H1 (cell line): ENCODE data around the gene TAF10. TPM values are rescaled to one million over a fixed set of nuclear protein-coding genes. Genes with fewer than 3 reads are reported as not detected.

Source experiments
- CTCF ChIA-PET: fragments of 300-600 bp; sonication (Branson Sonifier 250); formaldehyde crosslinking; loops from one replicate; lab custom pipeline; 2021; ENCODE audit not compliant: partially characterized antibody; lab: Charles Lee
- POLR2A ChIA-PET: fragments of 300-600 bp; sonication (Branson Sonifier 250); formaldehyde crosslinking; loops from one replicate; lab custom pipeline; 2021; ENCODE audit warnings: inconsistent platforms; ENCODE audit not compliant: partially characterized antibody; lab: Charles Lee
- DNase-seq, 2 experiments: peaks; one replicate each; pipeline versions ENCODE4 v3.0.0 to v3.0.0-alpha.2; 2010 to 2022; ENCODE audit warnings: low spot score in 2 of 2, low read depth in 1 of 2, mixed read lengths in 1 of 2
- FAIRE-seq: peaks from 2 replicates; lab custom pipeline; 2011; peaks lifted over from hg19 to GRCh38; lab: Jason Lieb, UNC
- H2AFZ ChIP-seq: 2 replicates; pipeline ENCODE4 v1.8.1; 2012; ENCODE audit warnings: low read length, inconsistent platforms
- H2AK5ac ChIP-seq: 2 replicates; pipeline ENCODE4 v1.6.1; 2013; ENCODE audit warnings: low read depth, low read length
- H2BK120ac ChIP-seq: replicated peaks from 2 replicates; pipeline ENCODE3; 2013; ENCODE audit warnings: low read depth, low read length, inconsistent platforms
- H2BK12ac ChIP-seq: 2 replicates; pipeline ENCODE4 v1.6.1; 2013; ENCODE audit warnings: low read depth, low read length
- H2BK15ac ChIP-seq: 2 replicates; pipeline ENCODE4 v1.6.1; 2013; ENCODE audit warnings: low read length
- H2BK20ac ChIP-seq: 2 replicates; pipeline ENCODE4 v1.6.1; 2013; ENCODE audit warnings: low read length
- H2BK5ac ChIP-seq: 2 replicates; pipeline ENCODE4 v1.6.1; 2013; ENCODE audit warnings: low read depth, low read length
- H3K14ac ChIP-seq: 2 replicates; pipeline ENCODE4 v1.6.1; 2013; ENCODE audit warnings: inconsistent platforms; ENCODE audit not compliant: insufficient read length
- H3K18ac ChIP-seq: 2 replicates; pipeline ENCODE4 v1.6.1; 2013; ENCODE audit warnings: low read length; ENCODE audit errors: extremely low read depth
- H3K23ac ChIP-seq: 2 replicates; pipeline ENCODE4 v1.6.1; 2013; ENCODE audit warnings: inconsistent platforms; ENCODE audit not compliant: insufficient read length
- H3K23me2 ChIP-seq: 2 replicates; pipeline ENCODE4 v1.6.1; 2013; ENCODE audit warnings: low read depth, low read length
- H3K27ac ChIP-seq: 2 replicates; pipeline ENCODE4 v1.6.1; 2011; ENCODE audit warnings: low read depth, low read length, inconsistent platforms
- H3K27me3 ChIP-seq, 4 experiments: replicated peaks in 1 of 4; 1 replicate in 1 of 4; 2 replicates in 3 of 4; pipeline versions ENCODE4 v1.6.1 to v1.8.1; 2011 to 2013; ENCODE audit warnings: low read length in 3 of 4, mild to moderate bottlenecking in 3 of 4, inconsistent platforms in 2 of 4, mixed read lengths in 2 of 4, moderate library complexity in 1 of 4; ENCODE audit not compliant: control insufficient read depth in 3 of 4, insufficient read depth in 3 of 4; ENCODE audit errors: extremely low read depth in 1 of 4
- H3K36me3 ChIP-seq, 4 experiments: 2 replicates each; pipeline versions ENCODE4 v1.6.1 to v1.8.1; 2011 to 2013; ENCODE audit warnings: mild to moderate bottlenecking in 4 of 4, low read length in 3 of 4, moderate library complexity in 2 of 4, control low read depth in 1 of 4, inconsistent platforms in 1 of 4; ENCODE audit not compliant: insufficient read depth in 4 of 4, control insufficient read depth in 2 of 4
- H3K4ac ChIP-seq: replicated peaks from 2 replicates; pipeline ENCODE3; 2013; ENCODE audit warnings: low read length, low read depth, mixed read lengths, inconsistent platforms; ENCODE audit not compliant: insufficient read length
- H3K4me1 ChIP-seq, 4 experiments: replicated peaks in 1 of 4; 1 replicate in 1 of 4; 2 replicates in 3 of 4; pipeline versions ENCODE4 v1.6.1 to v1.8.1; 2011 to 2013; ENCODE audit warnings: low read length in 3 of 4, inconsistent platforms in 2 of 4, mixed read lengths in 1 of 4; ENCODE audit not compliant: insufficient read depth in 4 of 4, control insufficient read depth in 3 of 4
- H3K4me2 ChIP-seq, 2 experiments: 2 replicates each; pipeline versions ENCODE4 v1.6.1 to v1.8.1; 2011 to 2013; ENCODE audit warnings: low read depth in 2 of 2, low read length in 2 of 2, control low read depth in 1 of 2, inconsistent platforms in 1 of 2, mild to moderate bottlenecking in 1 of 2; ENCODE audit not compliant: insufficient read depth in 1 of 2
- H3K4me3 ChIP-seq, 4 experiments: fragments of 200-600, 300-600 bp in 1 of 4; sonication (generic), shearing (Covaris generic), sonication (Bioruptor Twin) in 1 of 4; 2 replicates each; pipeline versions ENCODE4 v1.5.1 to v1.8.1; 2011 to 2016; ENCODE audit warnings: low read length in 4 of 4, low read depth in 3 of 4, control low read depth in 2 of 4, inconsistent platforms in 2 of 4, mild to moderate bottlenecking in 2 of 4, mixed read lengths in 1 of 4, moderate library complexity in 1 of 4; ENCODE audit not compliant: insufficient read depth in 2 of 4; ENCODE audit errors: extremely low read depth in 1 of 4
- H3K56ac ChIP-seq: replicated peaks from 2 replicates; pipeline ENCODE3; 2013; ENCODE audit warnings: low read depth, mild to moderate bottlenecking, mixed read lengths, low read length, inconsistent platforms; ENCODE audit not compliant: insufficient read length
- H3K79me1 ChIP-seq: 2 replicates; pipeline ENCODE4 v1.6.1; 2013; ENCODE audit warnings: low read depth, low read length, control low read depth
- H3K79me2 ChIP-seq, 2 experiments: 2 replicates each; pipeline versions ENCODE4 v1.6.1 to v1.8.1; 2012 to 2013; ENCODE audit warnings: low read length in 2 of 2, mild to moderate bottlenecking in 2 of 2, inconsistent platforms in 1 of 2; ENCODE audit not compliant: insufficient read depth in 2 of 2, control insufficient read depth in 1 of 2
- H3K9ac ChIP-seq, 4 experiments: replicated peaks in 1 of 4; 1 replicate in 1 of 4; 2 replicates in 3 of 4; pipeline versions ENCODE4 v1.6.1 to v1.8.1; 2011 to 2013; ENCODE audit warnings: low read depth in 3 of 4, low read length in 3 of 4, control low read depth in 2 of 4, mild to moderate bottlenecking in 2 of 4, moderate library complexity in 2 of 4, inconsistent platforms in 1 of 4; ENCODE audit errors: extremely low read depth in 1 of 4
- H3K9me3 ChIP-seq, 2 experiments: 2 replicates each; pipeline versions ENCODE4 v1.6.1 to v1.8.1; 2012 to 2013; ENCODE audit warnings: mild to moderate bottlenecking in 2 of 2, moderate library complexity in 2 of 2, control low read depth in 1 of 2, inconsistent platforms in 1 of 2, low read depth in 1 of 2, low read length in 1 of 2, mixed read lengths in 1 of 2; ENCODE audit not compliant: insufficient read depth in 2 of 2
- H4K20me1 ChIP-seq, 2 experiments: replicated peaks in 1 of 2; 2 replicates each; pipeline versions ENCODE3 to v1.8.1; 2011 to 2013; ENCODE audit warnings: inconsistent platforms in 2 of 2, low read length in 2 of 2, mild to moderate bottlenecking in 1 of 2; ENCODE audit not compliant: insufficient read depth in 2 of 2, control insufficient read depth in 1 of 2
- H4K5ac ChIP-seq: 2 replicates; pipeline ENCODE4 v1.6.1; 2013; ENCODE audit warnings: low read length, low read depth, mixed read lengths, inconsistent platforms; ENCODE audit not compliant: insufficient read length
- H4K8ac ChIP-seq: 2 replicates; pipeline ENCODE4 v1.8.0; 2013; ENCODE audit warnings: mild to moderate bottlenecking, moderate library complexity, low read length, inconsistent platforms; ENCODE audit not compliant: insufficient read depth; ENCODE audit errors: extremely low read depth
- H4K91ac ChIP-seq: replicated peaks from 2 replicates; pipeline ENCODE3; 2013; ENCODE audit warnings: low read length, mixed read lengths, inconsistent platforms; ENCODE audit not compliant: insufficient read length
- ASH2L ChIP-seq: fragments of 200-600, 300-600 bp; sonication (generic); IDR thresholded peaks from one replicate; pipeline ENCODE4 v1.7.1; 2017; ENCODE audit warnings: low read length
- EP300 ChIP-seq, 2 experiments: IDR thresholded peaks; 1 replicate in 1 of 2; 2 replicates in 1 of 2; pipeline ENCODE4 v1.6.1; 2011 to 2012; ENCODE audit warnings: low read depth in 2 of 2, low read length in 2 of 2, mild to moderate bottlenecking in 2 of 2, borderline replicate concordance in 1 of 2, inconsistent platforms in 1 of 2, moderate library complexity in 1 of 2
- ZNF274 ChIP-seq: IDR thresholded peaks from 2 replicates; pipeline ENCODE4 v1.7.0; 2012; ENCODE audit warnings: low read length, borderline replicate concordance; ENCODE audit errors: extremely low read depth
- WGBS, 2 experiments: shearing (Covaris generic) in 1 of 2; methylation state at CpG; one replicate each; pipeline versions ENCODE4 v1.1.6 to v1.1.7; 2013 to 2015; ENCODE audit warnings: low lambda C conversion rate in 2 of 2, mixed read lengths in 2 of 2, inconsistent platforms in 1 of 2, low coverage in 1 of 2, missing lambda C conversion rate in 1 of 2; ENCODE audit not compliant: insufficient replicate concordance in 2 of 2, insufficient coverage in 1 of 2, insufficient read length in 1 of 2; ENCODE audit errors: extremely low coverage in 1 of 2, missing lambda C conversion rate in 1 of 2; 5-methylcytosine and 5-hydroxymethylcytosine counted together
- polyA plus RNA-seq, 7 experiments: library from polyadenylated mRNA; depleted of rRNA in 3 of 7; stranded (reverse) in 5 of 7; unstranded in 2 of 7; fragments of >200 nt in 5 of 7; fragments of 200-250 nt in 2 of 7; gene quantifications; 1 replicate in 5 of 7; 2 replicates in 1 of 7; 4 replicates in 1 of 7; pipeline versions ENCODE4 v1.2.1 to v1.2.3, GENCODE V29; 2011 to 2013; ENCODE audit warnings: missing spikeins in 2 of 7, mixed read lengths in 2 of 7
- total RNA-seq: library from RNA; stranded (reverse); fragmentation: NEBNext Ultra II Directional; extraction: Animal tissue kit (Norgen Biotek cat#: 25700); gene quantifications from 2 replicates; pipeline ENCODE4 v1.2.1, GENCODE V29; 2021

Gene TAF10
- total and polyA plus RNA-seq, 2 of the 8 experiments (the other 6 are each of a cell fraction or from before 2014, with no cell fraction given): 128 to 213 TPM

DNA sequence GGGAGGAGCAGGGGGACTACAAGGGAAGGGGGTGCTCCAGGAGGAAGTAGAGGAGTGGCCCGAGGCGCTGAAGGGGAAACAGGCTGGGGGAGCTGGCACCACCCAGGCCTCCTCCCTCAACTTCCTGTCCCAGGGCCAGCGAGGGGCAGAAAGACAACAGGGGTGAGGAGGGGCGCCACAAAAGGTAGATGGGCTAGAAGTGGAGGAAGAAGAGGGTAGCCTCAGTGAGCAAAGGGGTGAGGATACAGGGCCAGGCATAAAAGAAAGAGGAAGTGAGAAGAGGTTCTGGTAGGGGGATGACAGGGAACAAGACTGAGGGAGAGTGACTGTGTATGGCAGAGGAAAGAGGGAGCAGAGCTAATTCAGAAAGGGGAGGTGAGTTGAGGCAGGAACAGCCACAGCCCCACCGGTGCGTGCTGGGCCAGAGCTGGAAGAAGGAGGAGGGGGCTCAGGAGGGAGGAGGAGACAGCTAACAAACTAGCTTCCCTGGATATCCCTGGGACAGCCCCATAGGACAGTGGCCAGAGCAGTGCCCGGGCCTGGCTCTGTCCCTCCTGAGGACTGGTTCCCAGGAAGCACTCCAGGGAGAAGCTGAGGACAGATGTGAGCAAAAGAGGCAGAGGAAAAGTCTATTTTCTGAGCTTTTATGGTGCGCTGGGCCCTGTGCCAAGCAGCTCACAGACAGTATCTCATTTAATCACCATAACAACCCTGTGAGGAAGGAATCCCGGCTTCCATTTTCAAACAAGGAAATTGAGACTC, 35.1 kb upstream of the TAF10 start:
- no peaks in the 10 kb centered on the region; a peak in 1 of 7 replicates for H3K27me3 ChIP-seq
- no peaks in the 10 kb centered on the region for H3K9me3 ChIP-seq
- H3K56ac ChIP-seq: no peak overlapping the region
- no peak overlapping the region for H3K14ac ChIP-seq
- DNase-seq: no peak
- H3K4me3 ChIP-seq: no peak overlapping the region
- H2BK12ac ChIP-seq: 0 out of 2 replicates have a peak overlapping the region, but pooled peaks have one; percentile 39
- peak overlapping the region; percentile 31; the same call in 1 of the 2 replicates for H2AFZ ChIP-seq
- no peak overlapping the region for H4K5ac ChIP-seq
- no peak overlapping the region; the same call in 1 of the 2 replicates for H2AK5ac ChIP-seq
- H3K23me2 ChIP-seq: no peaks in the 10 kb centered on the region
- 0 out of 2 replicates have a peak overlapping the region, but pooled peaks have one; percentile 60 for H3K18ac ChIP-seq
- H3K27ac ChIP-seq: no peak overlapping the region
- H2BK120ac ChIP-seq: no peak overlapping the region
- H3K4me1 ChIP-seq: peaks cover 3 to 10% (median 5%) of the 10 kb centered on the region in 4 experiments; a peak in 6 of 7 replicates
- H2BK15ac ChIP-seq: no peak overlapping the region
- peak overlapping the region; percentile 66; the same call in 1 of the 2 replicates for H2BK5ac ChIP-seq
- WGBS, 2 experiments: 67% methylated on average over 7 of the region's 9 CpGs; no CpG with 5 or more reads in 1 of the 2 experiments
- H3K4me2 ChIP-seq: peak overlapping the region in 1 of 2 experiments; percentile 12; a peak in 1 of 4 replicates
- H3K23ac ChIP-seq: no peak overlapping the region
- peak overlapping the region; percentile 24 for H3K4ac ChIP-seq
- peak overlapping the region in 1 of 4 experiments; percentile 44; a peak in 1 of 7 replicates for H3K9ac ChIP-seq
- ChIA-PET POLR2A (interaction anchor here (0.6 to 1.5 kb wide), 13 partner anchors 9 to 1049 kb away, joined by 3 to 6 read pairs (median 3); partner anchors contain the start of genes DCHS1 and MRPL17), CTCF (interaction anchor here (0.6 to 3.6 kb wide), 8 partner anchors 12 to 172 kb away, joined by 3 to 9 read pairs (median 3); no protein-coding TSS in a partner anchor)
- no peak overlapping the region for H4K91ac ChIP-seq
- H3K36me3 ChIP-seq: no peaks in the 10 kb centered on the region
- H2BK20ac ChIP-seq: no peak overlapping the region
- no peak for TF ChIP-seq ZNF274
- peak in 1 of 2 experiments; percentile 96; a peak in 1 of 3 replicates for TF ChIP-seq EP300 (IDR thresholded peaks at IDR 0.05; ENCODE audit: borderline replicate concordance in 1 of 2, low read depth in 2 of 2, low read length in 2 of 2)
- TF ChIP-seq ASH2L: peak; percentile 19
- H3K79me2 ChIP-seq: no peaks in the 10 kb centered on the region
- no peaks in the 10 kb centered on the region for H4K20me1 ChIP-seq
- no peak overlapping the region for H4K8ac ChIP-seq
- FAIRE-seq: no peak
- H3K79me1 ChIP-seq: no peaks in the 10 kb centered on the region
